Endometrial microvascular endothelial cells (primary cell): ENCODE results near the gene EEF1B2. TPM values are rescaled to one million over a fixed set of nuclear protein-coding genes. Genes with fewer than 3 reads are reported as not detected.
"Not testable (repeated sequence)": the region's sequence is repeated elsewhere in the genome, so short reads cannot be mapped to it uniquely, and the experiment has no call there.

Experiments
- in situ Hi-C: cut with HindIII; loops from 2 replicates; pipeline ENCODE4 v1.10.0; 2017; ENCODE audit warnings: low sequenced_read_pairs, low pct_unique_long_range_greater_than_20kb; ENCODE audit errors: inconsistent ontology term
- total RNA-seq: library from RNA; depleted of rRNA; stranded (reverse); fragments of >200 nt; gene quantifications from one replicate; pipeline ENCODE4 v1.2.3, GENCODE V29; 2015; ENCODE audit errors: inconsistent ontology term

EEF1B2 gene
- total RNA-seq = 437 TPM

GRCh38 chr2:206159346-206160124, at the start of gene EEF1B2, which contains the start of gene NDUFS1:
Gene EEF1B2 (plus strand): TSS chr2:206159895. CDS start chr2:206159980, 85 bp downstream.
Gene NDUFS1 (minus strand): TSS chr2:206159444. CDS start chr2:206153678, 5,766 bp downstream.
- in situ Hi-C loops = no loop called here

GRCh38 chr2:206112108-206112507, 47.6 kb upstream of the EEF1B2 start:
- in situ Hi-C loops = no loop called here

- in situ Hi-C loops = no loop called here
Observed at GRCh38 chr2:206112846-206113547, 46.7 kb upstream of the EEF1B2 start.

- in situ Hi-C loops = no loop called here
Observed at GRCh38 chr2:206115026-206115578, 44.6 kb upstream of the EEF1B2 start.

- in situ Hi-C loops = no loop called here
Observed at GRCh38 chr2:206116278-206116677, 43.4 kb upstream of the EEF1B2 start.

GRCh38 chr2:206122569-206122968, 37.1 kb upstream of the EEF1B2 start:
- in situ Hi-C loops = not testable (repeated sequence)

- in situ Hi-C loops = no loop called here
Observed at GRCh38 chr2:206125901-206126300, 33.8 kb upstream of the EEF1B2 start.

GRCh38 chr2:206127656-206128055, 32.0 kb upstream of the EEF1B2 start:
- in situ Hi-C loops = no loop called here

- in situ Hi-C loops = no loop called here
Observed at GRCh38 chr2:206143451-206143850, 16.2 kb upstream of the EEF1B2 start.

- in situ Hi-C loops = no loop called here
Observed at GRCh38 chr2:206144383-206144782, 15.3 kb upstream of the EEF1B2 start.

- in situ Hi-C loops = no loop called here
Observed at GRCh38 chr2:206145665-206146064, 14.0 kb upstream of the EEF1B2 start.

GRCh38 chr2:206149330-206149729, 10.4 kb upstream of the EEF1B2 start:
- in situ Hi-C loops = no loop called here

GRCh38 chr2:206150168-206150567, 9.5 kb upstream of the EEF1B2 start:
- in situ Hi-C loops = no loop called here

GRCh38 chr2:206150631-206151030, 9.1 kb upstream of the EEF1B2 start:
- in situ Hi-C loops = no loop called here

- in situ Hi-C loops = no loop called here
Observed at GRCh38 chr2:206154197-206154596, 5.5 kb upstream of the EEF1B2 start.

- in situ Hi-C loops = not testable (repeated sequence)
Observed at GRCh38 chr2:206157014-206157413, 2.7 kb upstream of the EEF1B2 start.

- in situ Hi-C loops = no loop called here
Observed at GRCh38 chr2:206158563-206159345, 941 bp upstream of the EEF1B2 start.

GRCh38 chr2:206160125-206160806, 571 bp downstream of the EEF1B2 start:
- in situ Hi-C loops = no loop called here

GRCh38 chr2:206160807-206161179, 1.1 kb downstream of the EEF1B2 start:
- in situ Hi-C loops = no loop called here
